Measurements from ENCODE around the gene MS4A14. TPM values are rescaled to one million over a fixed set of nuclear protein-coding genes. Genes with fewer than 3 reads are reported as not detected.

MS4A14 gene
- total and polyA plus RNA-seq, 2 of the 4 experiments (the other 2 are of a cell fraction): not detected

- no peak overlapping the region for H3K9ac ChIP-seq (ENCODE audit: low read depth, low read length)
- H3K56ac ChIP-seq (ENCODE audit: extremely low read depth, insufficient read depth, low read length): no peak overlapping the region
- no peak overlapping the region for H3K4ac ChIP-seq (ENCODE audit: low read depth, low read length)
- H3K79me1 ChIP-seq (ENCODE audit: low read depth in 1 of 2, low read length in 2 of 2): no peaks in the 10 kb centered on the region
- no peak overlapping the region for H2AK9ac ChIP-seq (replicated peaks; ENCODE audit: low read depth, low read length, poor library complexity)
- ChIA-PET POLR2A (ENCODE audit: unreplicated experiment) (no interaction called here), CTCF (no interaction called here)
- H3K36me3 ChIP-seq (ENCODE audit: control insufficient read depth, insufficient read depth, low read length): no peaks in the 10 kb centered on the region
- BruUV-seq (replicated peaks): no TSS peak
- no peak overlapping the region for H2AK5ac ChIP-seq (ENCODE audit: low read depth, low read length)
- H2BK20ac ChIP-seq (ENCODE audit: low read depth, low read length): no peak overlapping the region
- H2BK15ac ChIP-seq (ENCODE audit: low read depth, low read length): no peak overlapping the region
- in situ Hi-C loops (cut with MboI; ENCODE audit: low sequenced_read_pairs): no loop called here
- H2BK5ac ChIP-seq (ENCODE audit: low read depth, low read length, poor library complexity, severe bottlenecking): no peak overlapping the region
- H4K8ac ChIP-seq (ENCODE audit: low read depth in 2 of 2, low read length in 2 of 2): no peak overlapping the region
- H3K4me1 ChIP-seq (ENCODE audit: control insufficient read depth, insufficient read depth, low read length): no peaks in the 10 kb centered on the region
- TF ChIP-seq FOS (IDR thresholded peaks at IDR 0.05; ENCODE audit: low read depth, low read length) (no peak), MXI1 (IDR thresholded peaks at IDR 0.05; ENCODE audit: borderline replicate concordance, low read depth, low read length) (no peak), CHD1 (IDR thresholded peaks at IDR 0.05; ENCODE audit: low read depth, low read length) (no peak)
- no peak overlapping the region for H3K18ac ChIP-seq (ENCODE audit: low read depth, low read length)
- H3K27me3 ChIP-seq (ENCODE audit: control insufficient read depth, insufficient read depth, low read length): no peaks in the 10 kb centered on the region
- DNase-seq: no peak
- H3K9me1 ChIP-seq (ENCODE audit: insufficient read depth, low read length): no peaks in the 10 kb centered on the region
- no peak overlapping the region for H2BK120ac ChIP-seq (ENCODE audit: low read depth, low read length)
- H4K20me1 ChIP-seq (ENCODE audit: insufficient read depth, low read length): no peaks in the 10 kb centered on the region
- no peak overlapping the region for H3K4me3 ChIP-seq (ENCODE audit: insufficient read depth, low read depth, low read length)
- no peak overlapping the region for H3K4me2 ChIP-seq (ENCODE audit: low read depth, low read length)
- intact Hi-C loops (cut with micrococcal nuclease): no loop called here
- ATAC-seq (ENCODE audit: low read depth): no peak
- H3K23ac ChIP-seq (ENCODE audit: low read depth, low read length): no peak overlapping the region
- dilution Hi-C loops (cut with HindIII; ENCODE audit: low sequenced_read_pairs, unreplicated experiment): no loop called here
- no peak overlapping the region for H3K14ac ChIP-seq (replicated peaks; ENCODE audit: low read depth, low read length)
- no peak overlapping the region for H4K5ac ChIP-seq (ENCODE audit: low read depth, low read length)
- H3K27ac ChIP-seq (ENCODE audit: insufficient read depth, low read length): no peak overlapping the region
- peaks cover 9% of the 10 kb centered on the region for H3K9me3 ChIP-seq (ENCODE audit: control insufficient read depth, insufficient read depth, low read length)
- no CpG with 5 or more reads among the region's 5 CpGs for WGBS, 2 experiments (ENCODE audit: extremely low coverage in 2 of 2, insufficient read length in 1 of 2)
- H4K91ac ChIP-seq (ENCODE audit: insufficient read depth, low read depth, low read length): no peak overlapping the region
- no peak overlapping the region for H2AFZ ChIP-seq (replicated peaks; ENCODE audit: low read length, poor library complexity)
Measured at GRCh38 chr11:60393016-60393415, 3.2 kb upstream of the MS4A14 start.

Measured in IMR-90 (cell line).